Activated T-cell treated with anti-CD3 and anti-CD28 coated beads, Interleukin-2, amount 50 U/mL, for 1 hour (primary cell): ENCODE data around the gene BCL3.
"Not testable (repeated sequence)": the region's sequence is repeated elsewhere in the genome, so short reads cannot be mapped to it uniquely, and the experiment has no call there.

Experiments
- DNase-seq: peaks from one replicate; pipeline ENCODE4 v3.0.0-alpha.2; 2020

BCL3 gene

DNA sequence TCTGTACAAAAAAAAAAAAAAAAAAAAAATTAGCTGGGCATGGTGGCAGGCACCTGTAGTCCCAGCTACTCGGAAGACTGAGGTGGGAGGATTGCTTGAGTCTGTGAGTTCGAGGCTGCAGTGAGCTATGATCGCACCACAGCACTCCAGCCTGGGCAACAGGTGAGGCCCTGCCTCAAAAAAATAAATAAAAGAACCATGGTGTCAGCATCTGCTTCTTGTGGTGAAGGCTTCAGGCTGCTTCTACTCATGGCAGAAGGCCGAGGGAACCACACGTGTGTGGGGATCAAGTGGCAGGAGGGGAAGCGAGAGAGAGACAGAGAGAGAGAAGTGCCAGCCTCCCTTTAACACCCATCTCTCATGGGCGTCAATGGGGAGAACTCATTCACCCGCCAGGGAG, 13.5 kb downstream of the BCL3 start:
- no peak for DNase-seq

DNA sequence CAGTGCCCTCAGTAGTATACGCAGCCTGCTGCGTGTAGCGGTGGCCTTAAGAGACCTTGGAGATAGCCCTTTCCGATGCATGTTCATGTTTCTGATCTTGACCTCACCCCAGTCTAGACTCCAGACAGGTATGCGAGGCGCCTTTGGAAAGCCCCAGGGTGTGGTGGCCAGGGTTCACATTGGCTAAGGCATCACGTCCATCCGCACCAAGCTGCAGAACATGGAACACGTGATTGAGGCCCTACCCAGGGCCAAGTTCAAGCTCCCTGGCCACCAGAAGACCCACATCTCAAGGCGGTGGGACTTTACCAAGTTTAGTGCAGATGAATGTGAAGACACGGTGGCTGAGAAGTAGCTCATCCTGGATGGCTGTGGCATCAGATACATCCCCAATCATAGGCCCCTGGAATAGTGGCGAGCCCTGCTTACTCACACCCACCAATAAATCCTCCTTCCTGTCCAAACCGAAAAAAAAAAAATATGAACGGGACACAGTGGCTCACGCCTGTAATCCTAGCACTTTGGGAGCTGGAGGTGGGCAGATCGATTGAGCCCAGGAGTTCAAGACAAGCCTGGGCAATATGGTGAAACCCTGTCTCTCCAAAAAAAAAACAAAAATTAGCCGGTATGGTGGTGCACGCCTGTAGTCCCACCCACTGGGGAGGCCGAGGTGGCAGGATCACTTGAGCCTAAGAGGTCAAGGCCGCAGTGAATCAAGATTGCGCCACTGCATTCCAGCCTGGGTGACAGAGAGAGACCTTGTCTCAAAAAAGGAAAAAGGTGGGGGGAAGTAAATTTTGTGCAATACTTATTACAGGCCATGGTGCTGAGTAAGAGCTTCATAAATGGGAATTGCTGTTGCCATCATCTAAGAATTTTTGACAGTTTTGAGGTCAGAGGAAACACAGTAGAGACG, 16.8 kb downstream of the BCL3 start:
- no peak for DNase-seq

DNA sequence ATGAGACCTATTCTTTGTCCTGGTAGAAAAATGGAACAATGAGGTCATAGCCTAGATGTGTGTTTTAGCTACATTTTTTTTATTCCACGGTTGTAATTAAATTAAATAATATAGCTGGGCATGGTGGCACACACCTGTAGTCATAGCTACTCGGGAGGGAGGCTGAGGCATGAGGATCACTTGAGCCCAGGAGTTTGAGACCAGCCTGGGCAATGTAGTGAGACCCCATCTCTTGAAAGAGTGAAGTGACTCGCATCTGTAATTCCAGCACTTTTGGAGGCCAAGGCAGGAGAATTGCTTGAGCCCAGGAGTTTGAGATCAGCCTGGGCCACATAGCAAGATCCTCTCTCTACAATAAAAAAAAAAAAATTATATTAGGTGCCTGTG, 17.4 kb downstream of the BCL3 start:
- no peak for DNase-seq

DNA sequence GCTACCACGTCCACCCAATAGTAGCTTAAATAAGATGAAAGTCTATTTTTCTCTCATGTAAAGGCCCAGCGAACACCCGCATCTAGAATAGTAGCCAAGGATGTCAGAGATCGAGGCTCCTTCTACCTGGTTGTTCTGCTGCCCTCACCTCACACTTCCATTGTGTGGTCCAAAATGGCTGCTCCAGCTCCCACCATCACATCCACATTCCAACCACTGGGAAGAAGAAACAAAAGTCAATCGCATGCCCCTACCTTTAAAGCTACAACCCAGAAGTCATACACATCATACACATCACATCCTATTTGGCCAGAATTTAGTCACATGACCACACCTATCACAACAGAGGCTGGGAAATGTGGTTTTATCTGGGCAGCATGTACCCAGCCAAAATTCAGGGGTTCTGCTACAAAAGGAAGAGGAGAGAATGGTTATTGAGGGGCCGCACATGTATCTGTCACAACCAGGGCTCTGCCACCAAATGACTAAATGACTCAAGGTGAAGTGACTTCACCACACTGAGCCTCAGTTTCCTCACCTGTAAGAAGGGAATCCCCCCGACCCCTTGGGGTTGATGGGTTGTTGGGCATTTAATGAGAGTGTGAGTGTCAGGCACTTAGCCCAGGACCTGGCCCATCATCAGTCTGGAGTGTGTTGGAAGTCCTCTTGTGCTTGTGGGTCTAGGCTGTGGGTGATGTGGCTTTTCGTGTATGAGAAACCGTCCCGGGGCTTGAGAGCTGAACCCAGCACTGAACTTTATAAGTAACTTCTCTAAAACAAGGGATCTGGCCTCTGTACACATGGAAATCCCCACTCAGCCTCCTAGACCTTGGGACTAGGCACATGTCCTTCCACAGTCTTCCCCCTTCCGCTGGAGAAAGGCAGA, 19.0 kb downstream of the BCL3 start:
- no peak for DNase-seq

DNA sequence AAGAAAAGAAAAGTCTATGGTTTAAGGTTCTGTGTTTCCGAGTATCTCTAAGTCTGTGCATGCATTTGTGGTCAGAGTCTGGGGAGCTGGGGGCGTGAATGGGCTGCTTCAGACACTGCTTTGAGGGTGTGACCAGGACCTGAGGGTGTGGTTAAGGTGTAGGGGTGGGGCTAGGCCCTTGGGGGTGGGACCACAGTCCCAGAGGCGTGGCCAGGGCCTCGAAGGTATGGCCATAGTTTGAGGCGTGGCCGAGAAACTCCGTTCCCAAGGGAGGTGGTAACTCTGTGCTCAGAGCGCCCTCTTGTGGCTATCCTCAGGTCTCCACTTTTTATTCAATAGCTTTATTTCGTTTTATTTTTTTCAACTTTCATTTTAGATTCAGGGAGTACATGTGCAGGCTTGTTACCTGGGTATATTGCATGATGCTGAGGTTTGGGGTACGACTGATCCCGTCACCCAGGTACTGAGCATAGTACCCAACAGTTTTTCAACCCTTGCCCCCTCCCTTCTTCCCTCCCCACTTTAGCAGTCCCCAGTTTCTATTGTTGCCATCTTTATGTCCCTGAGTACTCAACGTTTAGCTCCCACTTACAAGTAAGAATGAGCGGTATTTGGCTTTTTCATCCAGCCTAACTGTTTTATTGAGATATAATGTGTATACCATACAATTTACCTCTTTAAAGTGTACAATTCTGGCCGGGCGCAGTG, 22.2 kb downstream of the BCL3 start:
- peak; percentile 100 for DNase-seq

DNA sequence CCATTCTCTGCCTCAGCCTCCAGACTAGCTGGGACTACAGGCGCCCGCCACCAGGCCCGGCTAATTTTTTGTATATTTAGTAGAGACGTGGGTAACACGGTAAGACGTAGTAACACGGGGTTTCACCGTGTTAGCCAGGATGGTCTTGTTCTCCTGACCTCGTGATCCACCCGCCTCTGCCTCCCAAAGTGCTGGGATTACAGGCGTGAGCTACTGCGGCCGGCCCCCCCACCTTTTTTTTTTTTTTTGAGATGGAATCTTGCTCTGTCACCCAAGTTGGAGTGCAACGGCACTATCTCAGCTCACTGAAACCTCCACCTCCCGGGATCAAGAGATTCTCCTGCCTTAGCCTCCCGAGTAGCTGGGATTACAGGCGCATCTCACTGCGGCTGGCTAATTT, 23.6 kb downstream of the BCL3 start:
- DNase-seq = not testable (repeated sequence)

DNA sequence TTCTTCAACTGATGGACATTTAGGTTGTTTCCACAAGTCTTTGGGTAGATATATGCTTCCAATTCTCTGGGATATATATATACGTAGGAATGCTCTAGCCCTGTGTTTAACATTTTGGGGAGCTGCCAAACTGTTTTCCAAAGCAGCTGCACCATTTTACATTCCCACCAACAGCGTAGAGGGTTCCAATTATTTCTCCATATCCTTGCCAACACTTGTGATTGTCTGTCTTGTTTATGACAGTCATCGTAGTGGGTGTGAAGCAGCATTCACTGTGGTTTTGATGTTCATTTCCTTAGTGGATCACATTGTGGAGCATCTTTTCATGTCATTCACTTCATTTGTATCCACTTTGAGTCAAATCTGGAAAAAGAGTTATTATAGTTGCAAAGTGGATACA, 24.5 kb downstream of the BCL3 start:
- no peak for DNase-seq

DNA sequence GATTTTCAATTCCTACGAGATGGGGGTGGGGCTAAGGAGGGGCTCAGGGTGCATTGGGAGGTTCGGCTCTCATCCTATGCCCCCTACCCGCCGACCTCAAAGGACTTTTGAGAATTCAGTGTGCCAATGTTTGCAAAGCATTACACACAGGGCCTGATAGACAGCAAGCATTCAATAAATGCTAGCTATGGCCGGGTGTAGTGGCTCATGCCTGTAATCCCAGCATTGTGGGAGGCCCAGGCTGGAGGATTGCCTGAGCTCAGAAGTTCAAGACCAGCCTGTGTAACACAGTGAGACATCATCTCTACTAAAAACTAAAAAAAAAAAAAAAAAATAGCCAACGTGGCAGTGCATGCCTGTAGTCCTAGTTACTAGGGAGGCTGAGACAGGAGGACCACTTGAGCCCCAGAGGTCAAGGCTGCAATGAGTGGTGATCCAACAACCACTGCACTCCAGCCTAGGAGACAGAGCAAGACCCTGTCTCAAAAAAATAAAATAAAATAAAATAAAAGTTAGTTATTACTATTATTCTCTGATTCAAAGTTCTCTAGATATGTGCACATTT, 27.2 kb downstream of the BCL3 start:
- DNase-seq = no peak

DNA sequence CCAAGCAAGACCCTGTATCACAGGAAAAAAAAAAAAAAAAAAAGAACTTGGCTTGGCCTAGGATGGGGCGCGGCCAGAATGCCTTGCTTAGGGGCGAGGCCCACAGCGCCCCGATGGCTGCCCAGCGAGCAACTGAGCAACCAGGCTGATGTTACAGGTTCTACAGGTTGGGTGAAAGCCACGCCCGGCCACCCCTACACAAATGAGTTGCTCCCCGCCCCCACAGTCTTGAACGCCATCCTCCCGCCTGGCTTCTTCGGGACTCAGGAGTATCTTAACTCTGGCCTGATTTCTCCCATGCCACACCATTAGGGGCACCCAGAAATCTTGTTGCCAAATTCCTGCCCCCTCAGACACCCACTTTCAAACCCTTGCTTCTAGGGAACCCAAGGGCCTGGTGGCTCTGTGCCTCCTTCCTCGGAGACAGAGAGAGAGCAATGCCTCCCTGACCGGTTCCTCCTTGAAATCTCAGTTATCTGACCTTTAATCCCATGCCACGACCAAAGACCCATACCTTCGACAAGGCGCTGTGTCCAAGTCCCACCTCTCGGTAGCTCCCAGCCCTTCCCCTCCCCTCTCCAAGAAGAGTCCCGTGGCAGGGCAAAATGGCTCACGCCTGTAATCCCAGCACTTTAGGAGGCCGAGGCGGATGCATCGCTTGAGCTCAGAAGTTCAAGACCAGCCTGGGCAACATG, 28.0 kb downstream of the BCL3 start:
- DNase-seq = no peak

DNA sequence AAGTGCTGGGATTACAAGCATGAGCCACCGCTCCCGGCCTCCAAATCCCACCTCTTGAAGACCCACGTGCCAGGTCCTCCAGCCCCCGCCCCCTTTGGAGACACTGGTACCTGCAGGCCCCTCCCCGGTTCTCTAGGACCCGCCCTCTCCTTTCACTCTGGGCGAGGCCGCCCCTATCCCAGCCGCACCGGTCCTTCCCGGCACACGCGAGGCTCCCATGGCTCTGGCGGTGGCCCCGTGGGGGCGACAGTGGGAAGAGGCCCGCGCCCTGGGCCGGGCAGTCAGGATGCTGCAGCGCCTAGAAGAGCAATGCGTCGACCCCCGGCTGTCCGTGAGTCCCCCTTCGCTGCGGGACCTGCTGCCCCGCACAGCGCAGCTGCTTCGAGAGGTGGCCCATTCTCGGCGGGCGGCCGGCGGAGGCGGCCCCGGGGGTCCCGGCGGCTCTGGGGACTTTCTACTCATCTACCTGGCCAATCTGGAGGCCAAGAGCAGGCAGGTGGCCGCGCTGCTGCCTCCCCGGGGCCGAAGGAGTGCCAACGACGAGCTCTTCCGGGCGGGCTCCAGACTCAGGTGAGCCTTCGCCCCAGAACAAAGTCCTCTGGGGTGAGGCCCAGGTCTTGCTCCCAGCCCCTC, 29.3 kb downstream of the BCL3 start, which contains the start of gene CBLC:
TSS of gene CBLC (plus strand) at position 176 of the 633 bp plus-strand sequence. CDS start at position 218, 42 bp downstream.
- no peak for DNase-seq

DNA sequence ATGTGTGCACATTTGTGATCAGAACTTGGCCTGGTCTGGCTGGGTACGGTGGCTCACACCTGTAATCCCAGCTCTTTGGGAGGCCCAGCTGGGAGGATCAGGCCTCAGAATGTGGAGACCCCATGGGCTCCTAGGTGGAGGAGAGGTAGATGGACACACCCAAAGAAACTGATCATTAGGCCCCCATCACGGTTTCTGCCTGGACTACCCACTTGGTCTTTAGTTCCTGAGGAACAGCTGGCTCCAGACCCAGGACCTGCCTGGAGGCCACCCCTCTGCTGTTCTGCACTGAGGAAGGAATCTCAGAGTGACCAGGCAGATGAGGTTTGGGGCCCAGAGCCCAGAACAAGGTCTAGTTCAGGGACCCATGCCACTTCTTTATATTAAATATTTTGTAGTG, 30.6 kb downstream of the BCL3 start:
- no peak for DNase-seq

DNA sequence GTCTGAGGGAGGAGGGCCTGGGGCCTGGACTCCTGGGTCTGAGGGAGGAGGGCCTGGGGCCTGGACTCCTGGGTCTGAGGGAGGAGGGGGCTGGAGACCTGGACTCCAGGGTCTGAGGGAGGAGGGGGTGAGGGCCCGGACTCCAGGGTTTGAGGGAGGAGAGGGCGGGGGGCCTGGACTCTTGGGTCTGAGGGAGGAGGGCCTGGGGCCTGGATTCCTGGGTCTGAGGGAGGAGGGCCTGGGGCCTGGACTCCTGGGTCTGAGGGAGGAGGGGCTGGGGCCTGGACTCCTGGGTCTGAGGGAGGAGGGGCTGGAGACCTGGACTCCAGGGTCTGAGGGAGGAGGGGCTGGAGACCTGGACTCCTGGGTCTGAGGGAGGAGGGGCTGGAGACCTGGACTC, 33.2 kb downstream of the BCL3 start:
- DNase-seq = not testable (repeated sequence)

DNA sequence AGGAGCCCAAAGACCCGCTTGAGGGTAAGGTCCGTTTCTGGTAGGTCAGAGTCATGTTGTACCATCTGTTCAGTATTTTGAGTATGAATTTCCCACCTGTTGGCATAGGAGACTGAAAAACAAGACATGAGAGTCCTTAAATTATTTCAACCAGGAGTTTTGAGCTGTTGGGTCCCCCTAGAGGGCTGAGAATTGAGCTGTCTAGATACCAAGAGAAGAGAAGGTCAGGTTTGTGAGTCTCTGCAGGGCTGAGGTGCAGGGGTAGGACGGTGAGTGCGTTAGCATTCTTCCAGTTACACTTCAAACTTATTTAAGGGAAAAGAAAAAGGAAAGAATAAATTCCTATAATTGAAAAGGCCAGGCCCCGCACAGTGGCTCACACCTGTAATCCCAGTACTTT, 34.2 kb downstream of the BCL3 start:
- DNase-seq = no peak

DNA sequence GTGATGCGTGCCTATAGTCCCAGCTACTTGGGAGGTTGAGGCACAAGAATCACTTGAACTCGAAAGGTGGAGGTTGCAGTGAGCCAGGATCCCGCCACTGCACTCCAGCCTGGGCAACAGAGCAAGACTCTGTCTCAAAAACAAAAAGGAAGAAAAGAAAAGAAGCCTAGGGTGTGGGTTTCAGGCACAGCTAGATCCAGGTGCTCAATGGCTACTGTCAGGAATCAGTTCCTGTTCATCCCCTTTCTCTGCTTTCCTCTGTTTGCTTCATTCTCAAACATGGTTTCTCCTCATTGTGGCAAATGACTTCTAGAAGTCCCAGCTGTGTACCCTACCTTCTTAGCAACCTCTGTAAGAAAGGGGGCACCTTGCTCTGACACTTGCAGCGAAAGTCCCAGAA, 35.0 kb downstream of the BCL3 start:
- no peak for DNase-seq

DNA sequence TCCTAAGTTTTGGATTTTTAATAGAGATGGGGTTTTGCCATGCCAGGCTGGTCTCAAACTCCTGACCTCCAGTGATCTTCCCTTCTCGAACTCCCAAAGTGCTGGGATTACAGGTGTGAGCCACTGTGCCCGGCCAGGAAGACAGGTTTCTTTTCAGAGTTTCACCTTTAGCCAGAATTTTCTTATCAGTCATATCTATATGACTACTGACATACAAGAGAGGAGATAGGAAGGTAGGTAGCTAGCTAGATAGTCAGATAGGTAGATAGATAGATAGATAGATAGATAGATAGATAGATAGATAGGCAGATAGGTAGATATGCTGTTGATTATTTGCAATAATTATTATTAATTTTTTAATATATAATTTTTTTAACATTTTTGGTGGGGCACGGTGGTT, 36.8 kb downstream of the BCL3 start:
- DNase-seq = no peak

DNA sequence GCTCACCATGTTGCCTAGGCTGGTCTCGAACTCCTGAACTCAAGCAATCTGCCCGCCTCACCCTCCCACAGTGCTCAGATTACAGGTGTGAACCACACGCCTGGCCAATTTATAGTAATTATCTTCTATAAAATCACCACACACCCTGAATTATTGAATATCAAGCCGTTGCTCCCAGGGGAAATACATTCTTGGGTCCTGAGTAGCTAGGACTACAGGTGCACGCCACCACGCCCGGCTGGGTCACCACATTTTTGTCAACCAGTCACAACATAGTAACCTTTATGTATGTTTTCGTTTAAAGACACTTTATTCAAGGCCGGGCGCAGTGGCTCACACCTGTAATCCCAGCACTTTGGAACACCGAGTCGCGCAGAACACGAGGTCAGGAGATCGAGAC, 37.5 kb downstream of the BCL3 start:
- DNase-seq = no peak

DNA sequence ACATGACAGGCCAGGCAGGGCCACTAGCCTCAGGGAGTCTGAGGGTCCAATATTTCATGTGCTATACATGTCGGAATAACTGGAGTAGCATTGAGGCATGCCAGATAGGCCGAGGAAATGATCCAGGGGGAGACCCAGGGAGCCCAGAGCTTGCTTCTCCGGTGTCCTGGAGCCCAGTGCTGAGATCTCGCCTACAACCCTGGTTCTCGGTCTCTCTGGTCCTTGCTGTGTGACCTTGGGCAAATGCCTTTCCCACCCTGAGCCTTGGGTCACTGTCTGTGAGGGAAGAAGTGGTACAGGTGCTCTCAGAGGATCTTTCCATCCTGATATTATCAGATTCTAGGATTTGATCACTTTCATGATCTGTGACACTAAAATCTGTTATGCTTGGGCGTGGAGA, 40.5 kb downstream of the BCL3 start:
- no peak for DNase-seq

DNA sequence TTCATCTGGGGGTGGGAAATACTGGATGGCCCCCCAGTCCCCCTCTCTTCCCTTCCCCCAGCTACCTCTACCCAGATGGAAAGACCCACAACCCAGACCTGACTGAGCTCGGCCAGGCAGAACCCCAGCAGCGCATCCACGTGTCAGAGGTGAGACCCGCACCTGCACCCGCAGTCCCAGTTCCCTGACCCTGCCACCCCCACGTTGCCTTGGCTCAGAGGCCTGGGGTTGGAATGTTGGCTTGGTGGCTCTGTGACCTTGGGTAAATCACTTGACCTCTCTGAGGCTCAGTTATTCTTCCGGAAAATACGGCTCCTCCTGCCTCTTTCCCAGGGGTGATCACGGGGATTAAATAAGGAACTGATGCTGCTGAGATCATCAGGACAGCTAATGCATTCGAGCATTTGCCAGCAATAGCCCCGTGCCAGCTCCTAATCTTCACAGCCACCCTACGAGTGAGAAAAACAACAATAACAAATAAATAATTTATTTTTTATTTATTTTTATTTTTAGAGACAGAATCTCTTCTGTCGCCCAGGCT, 41.5 kb downstream of the BCL3 start:
- no peak for DNase-seq

DNA sequence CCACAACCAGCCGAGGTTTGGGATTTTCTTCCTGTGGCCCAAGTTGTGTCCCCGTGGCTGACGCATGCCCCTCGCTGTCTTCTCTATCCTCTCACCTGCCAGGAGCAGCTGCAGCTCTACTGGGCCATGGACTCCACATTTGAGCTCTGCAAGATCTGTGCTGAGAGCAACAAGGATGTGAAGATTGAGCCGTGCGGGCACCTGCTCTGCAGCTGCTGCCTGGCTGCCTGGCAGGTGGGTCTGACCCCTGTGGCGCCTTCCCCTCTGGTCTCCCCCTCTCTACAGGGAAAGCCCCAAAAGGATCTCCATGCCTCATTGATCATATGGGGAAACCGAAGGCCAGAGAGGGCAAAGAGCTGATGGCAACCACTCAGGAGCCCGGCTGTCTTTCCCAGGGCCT, 43.8 kb downstream of the BCL3 start:
- DNase-seq = no peak

DNA sequence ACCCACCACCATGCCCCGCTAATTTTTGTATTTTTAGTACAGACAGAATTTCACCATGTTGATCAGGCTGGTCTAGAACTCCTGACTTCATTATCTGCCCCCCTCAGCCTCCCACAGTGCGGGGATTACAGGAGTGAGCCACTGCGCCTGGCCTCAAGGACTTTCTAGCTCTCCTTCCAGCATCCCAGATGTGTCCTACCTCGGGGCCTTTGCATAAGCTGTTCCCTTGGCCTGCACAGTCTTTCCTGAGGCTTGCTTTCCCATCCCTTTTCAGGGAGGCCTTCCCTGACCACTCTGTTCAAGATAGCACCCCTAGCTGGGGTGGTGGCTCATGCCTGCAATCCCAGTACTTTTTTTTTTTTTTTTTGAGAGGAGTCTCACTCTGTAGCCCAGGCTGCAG, 46.1 kb downstream of the BCL3 start:
- no peak for DNase-seq

DNA sequence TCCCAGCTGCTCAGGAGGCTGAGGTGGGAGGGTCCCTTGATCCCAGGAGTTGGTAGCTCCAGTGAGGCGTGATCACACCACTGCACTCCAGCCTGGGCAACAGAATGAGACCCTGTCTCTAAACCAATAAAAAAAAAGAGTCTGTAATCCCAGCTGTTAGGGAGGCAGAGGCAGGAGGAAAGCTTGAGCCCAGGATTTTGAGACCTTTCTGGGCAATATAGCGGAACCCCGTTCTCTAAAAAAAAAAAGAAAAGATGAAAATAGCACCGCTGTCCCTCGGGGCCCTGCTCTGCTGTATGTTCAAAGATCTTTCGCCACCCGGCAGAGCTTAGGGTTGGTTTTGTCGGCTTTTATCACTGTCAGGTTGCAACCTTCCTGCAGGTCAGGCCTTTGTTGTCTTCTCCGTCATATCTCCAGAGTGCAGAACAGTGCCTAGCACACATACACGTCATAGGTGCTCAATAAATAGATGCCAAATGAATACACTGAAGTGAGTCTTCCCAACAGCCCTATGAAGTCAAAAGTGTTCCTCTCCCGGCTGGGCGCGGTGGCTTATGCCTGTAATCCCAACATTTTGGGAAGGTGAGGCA, 47.0 kb downstream of the BCL3 start:
- DNase-seq = no peak
